B cell (primary cell): ENCODE data around the gene GGA2. TPM values are rescaled to one million over a fixed set of nuclear protein-coding genes. Genes with fewer than 3 reads are reported as not detected.
A peak's percentile ranks its signal among the peaks of the same experiment; 100 is the strongest.

Experiments used
- ATAC-seq: fragments of 200-7000 bp; cut with Tn5 transposase; one replicate; pipeline ENCODE4 v1.10.0; 2021; ENCODE audit warnings: low read depth, mild to moderate bottlenecking, moderate number of reproducible peaks, moderate library complexity
- CTCF ChIA-PET: fragments of 350-600 bp; sonication (Branson Sonifier 250); formaldehyde crosslinking; loops from one replicate; lab custom pipeline; 2021; ENCODE audit warnings: antibody characterized with exemption, inconsistent platforms; lab: Charles Lee
- POLR2A ChIA-PET: fragments of 350-600 bp; sonication (Branson Sonifier 250); formaldehyde crosslinking; loops from one replicate; lab custom pipeline; 2021; ENCODE audit warnings: antibody characterized with exemption; lab: Charles Lee
- DNase-seq: peaks from one replicate; pipeline ENCODE4 v3.0.0; 2013
- H2AFZ ChIP-seq: 2 replicates; pipeline ENCODE4 v1.6.1; 2012; ENCODE audit warnings: mild to moderate bottlenecking, low read depth, low read length; ENCODE audit not compliant: insufficient read depth, poor library complexity, severe bottlenecking
- H3K27ac ChIP-seq, 2 donors: 1 replicate in 1 of 2; 2 replicates in 1 of 2; pipeline ENCODE4 v1.5.1; 2012 to 2013; ENCODE audit warnings: low read length in 2 of 2, mild to moderate bottlenecking in 2 of 2, moderate library complexity in 1 of 2
- H3K27me3 ChIP-seq, 4 experiments: fragments of 200-600 bp in 1 of 4; sonication (generic) in 1 of 4; replicated peaks in 1 of 4; 1 replicate in 2 of 4; 2 replicates in 2 of 4; pipeline versions ENCODE4 v1.6.1 to v1.7.0; 2013 to 2016; ENCODE audit warnings: low read length in 3 of 4, mild to moderate bottlenecking in 2 of 4, mixed read lengths in 1 of 4, moderate library complexity in 1 of 4; ENCODE audit not compliant: insufficient read depth in 4 of 4, control insufficient read depth in 3 of 4; ENCODE audit errors: control extremely low read depth in 1 of 4
- H3K36me3 ChIP-seq, 2 experiments: replicated peaks in 1 of 2; 1 replicate in 1 of 2; 2 replicates in 1 of 2; pipeline versions ENCODE4 v1.6.1 to v1.7.1; 2013; ENCODE audit warnings: low read length in 1 of 2; ENCODE audit not compliant: insufficient read depth in 2 of 2, control insufficient read depth in 1 of 2; ENCODE audit errors: control extremely low read depth in 1 of 2, extremely low read depth in 1 of 2
- H3K4me1 ChIP-seq, 2 donors: fragments of 200-600 bp in 1 of 2; sonication (generic) in 1 of 2; 1 replicate in 1 of 2; 2 replicates in 1 of 2; pipeline versions ENCODE4 v1.5.1 to v1.6.1; 2013 to 2017; ENCODE audit warnings: low read length in 2 of 2; ENCODE audit not compliant: control insufficient read depth in 2 of 2, insufficient read depth in 2 of 2
- H3K4me2 ChIP-seq: replicated peaks from 2 replicates; pipeline ENCODE3; 2012; ENCODE audit warnings: mild to moderate bottlenecking, low read depth, low read length; ENCODE audit not compliant: poor library complexity, severe bottlenecking
- H3K4me3 ChIP-seq, 5 experiments: fragments of 200-600 bp in 1 of 5; sonication (generic) in 1 of 5; 1 replicate in 3 of 5; 2 replicates in 2 of 5; pipeline versions ENCODE4 v1.5.1 to v1.7.0; 2011 to 2016; ENCODE audit warnings: low read length in 4 of 5, mild to moderate bottlenecking in 4 of 5, low read depth in 2 of 5, control low read depth in 1 of 5, moderate library complexity in 1 of 5; ENCODE audit not compliant: insufficient read depth in 1 of 5; ENCODE audit errors: control extremely low read depth in 1 of 5, extremely low read depth in 1 of 5
- H3K79me2 ChIP-seq: fragments of 200-600 bp; sonication (generic); one replicate; pipeline ENCODE4 v1.6.0; 2016; ENCODE audit warnings: low read length; ENCODE audit not compliant: control insufficient read depth, insufficient read depth
- H3K9ac ChIP-seq: fragments of 200-600 bp; sonication (generic); 2 replicates; pipeline ENCODE4 v1.6.1; 2017; ENCODE audit warnings: mild to moderate bottlenecking, low read length, moderate library complexity
- H3K9me3 ChIP-seq, 3 donors: one replicate each; pipeline versions ENCODE4 v1.6.1 to v1.7.1; 2013; ENCODE audit warnings: low read length in 2 of 3; ENCODE audit not compliant: control insufficient read depth in 2 of 3, insufficient read depth in 1 of 3; ENCODE audit errors: control extremely low read depth in 1 of 3
- H4K20me1 ChIP-seq: 2 replicates; pipeline ENCODE4 v1.6.0; 2012; ENCODE audit warnings: mild to moderate bottlenecking, low read length; ENCODE audit not compliant: insufficient read depth, control insufficient read depth, poor library complexity, severe bottlenecking
- H3K27ac Mint-ChIP-seq: one replicate; pipeline ENCODE4 v1.8.0; 2021; ENCODE audit warnings: mixed read lengths
- H3K27me3 Mint-ChIP-seq: one replicate; pipeline ENCODE4 v1.8.0; 2021; ENCODE audit warnings: mixed read lengths
- H3K4me1 Mint-ChIP-seq: one replicate; pipeline ENCODE4 v1.8.0; 2021; ENCODE audit warnings: mixed read lengths
- H3K4me3 Mint-ChIP-seq: one replicate; pipeline ENCODE4 v1.8.0; 2021; ENCODE audit warnings: mixed read lengths
- H3K9me3 Mint-ChIP-seq: one replicate; pipeline ENCODE4 v1.8.0; 2022; ENCODE audit warnings: mixed read lengths; ENCODE audit not compliant: insufficient read depth
- CTCF ChIP-seq: fragments of 200-600 bp; IDR thresholded peaks from one replicate; pipeline ENCODE4 v1.8.0; 2022; ENCODE audit warnings: antibody characterized with exemption, mild to moderate bottlenecking
- EZH2 ChIP-seq: IDR thresholded peaks from 2 replicates; pipeline ENCODE4 v1.6.1; 2012; ENCODE audit warnings: borderline replicate concordance, low read depth, mild to moderate bottlenecking, moderate library complexity, low read length; ENCODE audit not compliant: insufficient read depth, poor library complexity, severe bottlenecking
- WGBS: methylation state at CpG from one replicate; pipeline ENCODE4 v1.1.5; 2013; ENCODE audit warnings: missing lambda C conversion rate; ENCODE audit not compliant: insufficient coverage; 5-methylcytosine and 5-hydroxymethylcytosine counted together
- intact Hi-C: fragments of 100-400 bp; cut with micrococcal nuclease; formaldehyde crosslinking; loops from one replicate; pipeline ENCODE4 v1.10.0; 2022
- polyA plus RNA-seq: library from polyadenylated mRNA; depleted of rRNA; stranded (reverse); fragments of >200 nt; gene quantifications from 2 replicates; pipeline ENCODE4 v1.2.3, GENCODE V29; 2012
- total RNA-seq, 2 donors: library from RNA; stranded (reverse); fragments of 120-200 nt in 1 of 2; gene quantifications; 1 replicate in 1 of 2; 2 replicates in 1 of 2; pipeline versions ENCODE4 v1.2.3 to v1.2.4, GENCODE V29; 2013 to 2022

GGA2 gene
- total and polyA plus RNA-seq, 2 donors (not counting 1 experiment from before 2014, with no cell fraction given), result 227 to 832 TPM

GRCh38 chr16:23436951-23437350 is 73.3 kb downstream of the GGA2 start:
- Mint-ChIP-seq H3K27ac (no peak overlapping the region), H3K27me3 (no peaks in the 10 kb centered on the region), H3K4me1 (peaks cover 3% of the 10 kb centered on the region), H3K9me3 (no peaks in the 10 kb centered on the region), H3K4me3 (no peak overlapping the region)
- CTCF ChIA-PET, result interaction anchor here (0.8 to 7.7 kb wide), 8 partner anchors 10 to 377 kb away, joined by 4 to 118 read pairs (median 20); partner anchors contain the start of genes COG7, NDUFAB1 and SCNN1G
- Histone ChIP-seq H3K27me3 (no peaks in the 10 kb centered on the region), H3K36me3 (peaks cover 6 to 38% of the 10 kb centered on the region in 2 experiments), H3K27ac (no peak overlapping the region), H2AFZ (no peak overlapping the region), H4K20me1 (no peaks in the 10 kb centered on the region), H3K4me1 (no peaks in the 10 kb centered on the region), H3K4me2 (no peak overlapping the region), H3K9me3 (no peaks in the 10 kb centered on the region), H3K79me2 (no peaks in the 10 kb centered on the region), H3K9ac (no peak overlapping the region), H3K4me3 (no peak overlapping the region)
- WGBS, result 100% methylated on average over 3 of the region's 4 CpGs
- TF ChIP-seq EZH2, result no peak
- no peak for TF ChIP-seq CTCF
- no peak for ATAC-seq
- intact Hi-C loops, result loop anchor here (10.0 kb wide), 3 partner anchors 1732 to 1882 kb away; no protein-coding TSS in a partner anchor
- no peak for DNase-seq
- POLR2A ChIA-PET, result no interaction called here

- Histone ChIP-seq H3K27ac (no peak overlapping the region), H4K20me1 (no peaks in the 10 kb centered on the region), H3K79me2 (no peaks in the 10 kb centered on the region), H3K9ac (no peak overlapping the region), H3K36me3 (peaks cover 6 to 39% of the 10 kb centered on the region in 2 experiments), H3K4me2 (no peak overlapping the region), H3K4me1 (no peaks in the 10 kb centered on the region), H3K9me3 (no peaks in the 10 kb centered on the region), H3K27me3 (no peaks in the 10 kb centered on the region), H3K4me3 (no peak overlapping the region), H2AFZ (no peak overlapping the region)
- DNase-seq (peak; percentile 73), ATAC-seq (peak; percentile 84)
- ChIA-PET POLR2A (no interaction called here), CTCF (interaction anchor here (0.6 to 7.7 kb wide), 36 partner anchors 10 to 1779 kb away, joined by 3 to 118 read pairs (median 5); partner anchors contain the start of genes COG7, GGA2, NDUFAB1 and SCNN1B)
- no peak overlapping the region for H3K4me3 Mint-ChIP-seq
- TF ChIP-seq EZH2 (no peak), CTCF (peak; percentile 95)
- H3K27ac Mint-ChIP-seq, result no peak overlapping the region
- no peaks in the 10 kb centered on the region for H3K9me3 Mint-ChIP-seq
- H3K27me3 Mint-ChIP-seq, result no peaks in the 10 kb centered on the region
- WGBS, result 15% methylated on average over 3 of the region's 6 CpGs
- H3K4me1 Mint-ChIP-seq, result peaks cover 3% of the 10 kb centered on the region
- intact Hi-C loops, result loop anchor here (1.0 to 10.0 kb wide), 5 partner anchors 17 to 1881 kb away; partner anchors contain the start of genes COG7 and NDUFAB1
Observed at GRCh38 chr16:23435500-23435899, 74.8 kb downstream of the GGA2 start.
